Central memory CD8-positive, alpha-beta T cell (primary cell): ENCODE results near the gene ARHGAP30.
"Not testable (repeated sequence)": the region's sequence is repeated elsewhere in the genome, so short reads cannot be mapped to it uniquely, and the experiment has no call there.

ENCODE experiments used
- ATAC-seq: fragments of 150-1000 bp; cut with Tn5 transposase; replicated peaks from 2 replicates; pipeline ENCODE4 v1.10.0; 2022; ENCODE audit warnings: mild to moderate bottlenecking, moderate FRiP score, moderate number of reproducible peaks; ENCODE audit not compliant: poor library complexity, severe bottlenecking; ENCODE audit errors: extremely low read depth
- DNase-seq, 2 donors: peaks; one replicate each; pipeline ENCODE4 v3.0.0; 2021; ENCODE audit warnings: low spot score in 2 of 2
- H3K27ac Mint-ChIP-seq: one replicate; pipeline ENCODE4 v1.8.0; 2022; ENCODE audit warnings: low read depth, mild to moderate bottlenecking, moderate library complexity, mixed read lengths
- H3K27me3 Mint-ChIP-seq: one replicate; pipeline ENCODE4 v1.8.0; 2022; ENCODE audit warnings: mixed read lengths
- H3K36me3 Mint-ChIP-seq: one replicate; pipeline ENCODE4 v1.8.0; 2022; ENCODE audit warnings: mild to moderate bottlenecking, moderate library complexity, mixed read lengths; ENCODE audit not compliant: insufficient read depth
- H3K4me1 Mint-ChIP-seq: one replicate; pipeline ENCODE4 v1.8.0; 2022; ENCODE audit warnings: mixed read lengths
- H3K4me3 Mint-ChIP-seq: one replicate; pipeline ENCODE4 v1.8.0; 2022; ENCODE audit warnings: mild to moderate bottlenecking, moderate library complexity, mixed read lengths
- H3K9me3 Mint-ChIP-seq: one replicate; pipeline ENCODE4 v1.8.0; 2022; ENCODE audit warnings: mixed read lengths

Gene ARHGAP30

GRCh38 chr1:161039154-161039545, 30.5 kb downstream of the ARHGAP30 start:
- DNase-seq (no peak), ATAC-seq (no peak)
- Mint-ChIP-seq H3K4me1 (peaks cover 33% of the 10 kb centered on the region), H3K27me3 (no peaks in the 10 kb centered on the region), H3K27ac (peak overlapping the region; percentile 87), H3K4me3 (peak overlapping the region; percentile 92), H3K36me3 (peaks cover 30% of the 10 kb centered on the region), H3K9me3 (no peaks in the 10 kb centered on the region)

DNA sequence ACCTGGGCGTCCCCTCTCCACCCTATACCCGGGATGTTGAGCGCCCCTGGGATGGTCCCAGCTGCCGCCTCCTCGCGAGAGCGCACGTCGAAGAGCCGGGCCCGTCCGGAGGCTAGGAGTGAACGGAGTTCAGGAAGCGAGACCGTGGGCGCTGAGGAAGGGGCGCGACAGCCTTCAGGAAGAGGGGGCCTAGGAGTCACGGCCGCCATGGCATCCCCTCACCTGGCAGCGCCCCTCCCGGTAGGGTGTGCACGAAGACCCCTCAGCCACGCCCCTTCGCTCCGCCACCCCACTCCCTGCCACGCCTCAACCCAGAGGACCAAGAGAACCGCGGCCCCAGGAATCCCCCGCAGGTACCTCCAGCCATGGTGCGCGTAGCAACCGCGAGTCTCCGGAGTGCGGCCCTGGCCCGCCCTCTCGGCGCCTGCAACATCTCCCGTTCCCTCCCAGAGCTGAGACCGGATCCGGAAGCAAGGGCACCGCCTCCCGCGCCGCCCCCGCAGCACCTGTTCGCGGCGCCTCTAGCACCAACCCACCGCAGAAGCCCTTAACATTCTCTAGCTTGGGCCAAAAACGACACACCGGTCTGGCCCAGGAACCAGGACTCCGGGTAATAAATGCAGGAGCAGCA, 31.1 kb downstream of the ARHGAP30 start, which contains the start of gene TSTD1:
TSTD1 (minus strand) TSS at position 442 of the 631 bp plus-strand sequence; CDS start at position 367, 75 bp downstream.
- H3K9me3 Mint-ChIP-seq, result no peaks in the 10 kb centered on the region
- H3K4me1 Mint-ChIP-seq, result peaks cover 32% of the 10 kb centered on the region
- H3K36me3 Mint-ChIP-seq, result peaks cover 30% of the 10 kb centered on the region
- ATAC-seq (peak; percentile 90), DNase-seq (peak; percentile 73 to 77)
- H3K27me3 Mint-ChIP-seq, result no peaks in the 10 kb centered on the region
- H3K4me3 Mint-ChIP-seq, result peak within 1 kb of the TSS; percentile 92
- peak within 1 kb of the TSS; percentile 87 for H3K27ac Mint-ChIP-seq

DNA sequence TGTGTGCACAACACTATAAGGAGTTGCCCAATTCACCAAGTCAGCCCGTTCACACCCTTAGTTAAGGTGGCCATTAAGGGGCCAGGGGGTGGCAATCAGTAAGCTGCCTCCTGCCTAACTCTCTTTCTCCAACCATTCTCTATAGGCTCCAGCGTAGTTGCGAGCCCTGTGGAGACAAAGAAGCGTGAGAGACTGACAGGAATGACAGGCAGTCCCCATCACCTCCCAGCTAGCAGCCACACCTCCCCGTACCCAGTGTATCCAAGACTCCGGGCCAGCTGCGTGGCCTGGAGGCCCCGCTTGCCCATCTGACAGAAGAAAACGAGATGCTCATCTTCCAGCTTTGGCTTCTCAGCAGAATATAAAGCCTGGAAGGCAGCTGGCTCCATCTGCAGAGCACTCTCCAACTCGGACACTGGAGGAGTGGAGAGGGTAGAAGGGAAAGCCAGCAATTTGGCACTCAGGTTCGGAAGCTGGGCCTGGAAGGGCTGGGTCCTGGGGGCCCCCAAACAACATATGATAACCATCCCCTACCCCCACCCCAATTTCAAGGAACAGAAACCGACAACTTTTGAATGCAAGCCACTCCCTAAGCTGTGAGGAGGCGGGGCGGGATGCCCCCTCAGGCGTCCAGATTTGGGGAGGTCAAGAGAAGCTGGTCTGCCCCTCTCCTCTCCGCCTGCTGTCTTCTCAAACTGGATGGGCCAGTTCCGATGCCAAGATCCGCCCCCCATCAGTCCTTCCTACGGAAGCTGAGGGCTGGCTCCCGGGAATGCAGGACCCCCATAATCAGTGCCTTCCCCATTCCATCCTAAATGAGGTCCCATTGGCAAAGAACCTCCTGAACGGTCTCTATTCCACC, 31.8 kb downstream of the ARHGAP30 start:
- Mint-ChIP-seq H3K4me1 (peaks cover 33% of the 10 kb centered on the region), H3K27ac (peak overlapping the region; percentile 87), H3K9me3 (no peaks in the 10 kb centered on the region), H3K27me3 (no peaks in the 10 kb centered on the region), H3K36me3 (peaks cover 30% of the 10 kb centered on the region), H3K4me3 (peak overlapping the region; percentile 92)
- ATAC-seq (no peak), DNase-seq (no peak)

- Mint-ChIP-seq H3K27ac (no peak overlapping the region), H3K4me1 (peaks cover 14% of the 10 kb centered on the region), H3K36me3 (peaks cover 5% of the 10 kb centered on the region), H3K27me3 (no peaks in the 10 kb centered on the region), H3K9me3 (no peaks in the 10 kb centered on the region), H3K4me3 (no peak overlapping the region)
- DNase-seq (no peak), ATAC-seq (no peak)
Observed at GRCh38 chr1:161033751-161034150, 35.9 kb downstream of the ARHGAP30 start.

GRCh38 chr1:161032409-161032808, 37.3 kb downstream of the ARHGAP30 start:
- Mint-ChIP-seq H3K27me3 (no peaks in the 10 kb centered on the region), H3K4me1 (peaks cover 6% of the 10 kb centered on the region), H3K9me3 (no peaks in the 10 kb centered on the region), H3K36me3 (peaks cover 2% of the 10 kb centered on the region), H3K27ac (no peak overlapping the region), H3K4me3 (no peak overlapping the region)
- ATAC-seq (no peak), DNase-seq (no peak)

DNA sequence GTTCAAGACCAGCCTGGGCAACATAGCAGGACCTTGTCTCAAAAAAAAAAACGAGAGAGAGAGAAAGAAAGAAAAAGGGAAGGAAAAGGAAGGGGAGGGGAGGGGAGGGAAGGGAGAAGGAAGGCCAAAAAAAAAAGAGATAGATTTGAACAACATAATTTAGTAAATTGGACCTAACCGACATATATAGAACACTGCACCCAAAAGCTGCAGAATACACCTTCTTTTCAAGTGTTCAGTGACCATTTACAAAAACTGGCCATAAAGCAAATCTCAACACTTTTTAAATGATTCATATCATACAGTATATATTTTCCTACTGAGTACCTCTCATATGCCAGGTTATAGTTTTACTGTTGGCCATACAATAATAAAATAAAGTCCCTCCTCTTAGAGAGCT, 37.8 kb downstream of the ARHGAP30 start:
- Mint-ChIP-seq H3K27me3 (no peaks in the 10 kb centered on the region), H3K36me3 (peaks cover 2% of the 10 kb centered on the region), H3K27ac (no peak overlapping the region), H3K4me3 (no peak overlapping the region), H3K4me1 (peaks cover 6% of the 10 kb centered on the region), H3K9me3 (no peaks in the 10 kb centered on the region)
- DNase-seq (no peak), ATAC-seq (no peak)

- not testable (repeated sequence) for H3K36me3 Mint-ChIP-seq, H3K4me1 Mint-ChIP-seq, H3K9me3 Mint-ChIP-seq, DNase-seq, H3K27me3 Mint-ChIP-seq, H3K27ac Mint-ChIP-seq, H3K4me3 Mint-ChIP-seq, ATAC-seq
Observed at GRCh38 chr1:161029466-161029865, 40.2 kb downstream of the ARHGAP30 start.

DNA sequence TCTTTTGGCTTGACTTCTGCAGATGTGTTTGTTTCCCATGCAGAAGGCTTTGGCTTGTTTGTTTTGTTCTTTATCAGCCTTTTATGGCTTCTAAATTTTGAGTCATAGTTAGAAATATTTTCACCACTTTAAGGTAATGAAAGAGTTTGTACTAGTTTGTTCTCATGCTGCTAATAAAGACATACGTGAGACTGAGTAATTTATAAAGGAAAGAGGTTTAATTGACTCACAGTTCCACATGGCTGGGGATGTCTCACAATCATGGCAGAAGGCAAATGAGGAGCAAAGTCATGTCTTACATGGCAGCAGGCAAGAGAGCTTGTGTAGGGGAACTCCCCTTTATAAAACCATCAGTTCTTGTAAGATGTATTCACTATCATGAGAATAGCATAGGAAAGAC, 42.7 kb downstream of the ARHGAP30 start:
- H3K9me3 Mint-ChIP-seq, ATAC-seq, DNase-seq, H3K36me3 Mint-ChIP-seq, H3K4me1 Mint-ChIP-seq, H3K27ac Mint-ChIP-seq, H3K4me3 Mint-ChIP-seq, H3K27me3 Mint-ChIP-seq: not testable (repeated sequence)

GRCh38 chr1:161022432-161022831, 47.3 kb downstream of the ARHGAP30 start:
- H3K27me3 Mint-ChIP-seq, DNase-seq, H3K36me3 Mint-ChIP-seq, H3K27ac Mint-ChIP-seq, ATAC-seq, H3K9me3 Mint-ChIP-seq: not testable (repeated sequence)
- peaks cover 43% of the 10 kb centered on the region for H3K4me1 Mint-ChIP-seq
- H3K4me3 Mint-ChIP-seq, result peak overlapping the region; percentile 91

GRCh38 chr1:161021970-161022353, 47.7 kb downstream of the ARHGAP30 start:
- Mint-ChIP-seq H3K27me3 (no peaks in the 10 kb centered on the region), H3K27ac (no peak overlapping the region), H3K36me3 (peaks cover 1% of the 10 kb centered on the region), H3K4me1 (peaks cover 43% of the 10 kb centered on the region), H3K9me3 (no peaks in the 10 kb centered on the region), H3K4me3 (peak overlapping the region; percentile 91)
- ATAC-seq (no peak), DNase-seq (no peak)

- H3K36me3 Mint-ChIP-seq, result peaks cover 1% of the 10 kb centered on the region
- DNase-seq (peak; percentile 71 to 84), ATAC-seq (peak; percentile 96)
- H3K27ac Mint-ChIP-seq, result peak overlapping the region; percentile 91
- H3K27me3 Mint-ChIP-seq, result no peaks in the 10 kb centered on the region
- H3K4me3 Mint-ChIP-seq, result peak overlapping the region; percentile 91
- no peaks in the 10 kb centered on the region for H3K9me3 Mint-ChIP-seq
- H3K4me1 Mint-ChIP-seq, result peaks cover 43% of the 10 kb centered on the region
Observed at GRCh38 chr1:161021165-161021969, 48.3 kb downstream of the ARHGAP30 start.

GRCh38 chr1:161020509-161021164, 49.1 kb downstream of the ARHGAP30 start, which contains the start of gene F11R:
Gene F11R, minus strand, starts transcription at chr1:161021152. Its CDS starts 79 bp downstream, at chr1:161021073.
- Mint-ChIP-seq H3K4me3 (peak within 1 kb of the TSS; percentile 91), H3K9me3 (no peaks in the 10 kb centered on the region), H3K27ac (peak within 1 kb of the TSS; percentile 91), H3K36me3 (peaks cover 1% of the 10 kb centered on the region), H3K4me1 (peaks cover 43% of the 10 kb centered on the region), H3K27me3 (no peaks in the 10 kb centered on the region)
- ATAC-seq, result peak; percentile 30
- DNase-seq, result no peak
